Inferior parietal cortex (tissue), 1 donor: ENCODE results near the gene KRTAP27-1.

Source experiments
- DNase-seq: peaks from one replicate; pipeline ENCODE4 v3.0.0-alpha.2; 2016; ENCODE audit errors: extremely low spot score

Gene KRTAP27-1

DNA sequence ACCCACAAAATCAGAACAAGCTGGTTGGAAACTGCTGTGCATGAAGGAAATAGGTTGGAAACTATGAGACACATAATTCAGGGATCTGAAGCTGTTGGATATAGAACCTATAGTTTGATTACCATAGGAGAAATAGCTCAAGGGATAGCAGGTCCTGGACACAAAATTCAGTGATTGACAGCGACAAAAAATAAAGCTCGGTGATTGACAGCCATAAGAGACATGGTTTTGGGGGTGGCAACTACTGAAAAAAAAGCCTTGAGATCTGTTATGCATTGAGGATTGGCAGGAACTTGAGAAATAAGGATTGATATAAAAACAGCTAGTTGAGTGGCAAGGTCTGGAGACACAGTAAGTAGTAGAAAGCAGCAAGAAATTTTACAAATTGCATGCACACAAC lies 48.3 kb downstream of the KRTAP27-1 start, which contains the start of gene KRTAP25-1:
Gene KRTAP25-1, minus strand, starts transcription at position 300 of the 400 bp plus-strand sequence. Its CDS starts 24 bp downstream, at position 276.
- DNase-seq, result no peak
